Mucosa of stomach (tissue), 1 donor: Measurements from ENCODE around the gene MSS51.
A peak's percentile ranks its signal among the peaks of the same experiment; 100 is the strongest.

Experiments
- H3K27me3 ChIP-seq: one replicate; pipeline ENCODE4 v1.7.0; 2013; ENCODE audit warnings: mild to moderate bottlenecking, low read length; ENCODE audit not compliant: control insufficient read depth, insufficient read depth
- H3K36me3 ChIP-seq: one replicate; pipeline ENCODE4 v1.7.0; 2013; ENCODE audit warnings: low read length; ENCODE audit not compliant: control insufficient read depth, insufficient read depth
- H3K4me1 ChIP-seq: one replicate; pipeline ENCODE4 v1.7.0; 2013; ENCODE audit warnings: mild to moderate bottlenecking, low read length; ENCODE audit not compliant: control insufficient read depth, insufficient read depth
- H3K4me3 ChIP-seq: one replicate; pipeline ENCODE4 v1.7.0; 2013; ENCODE audit warnings: low read length
- H3K9ac ChIP-seq: one replicate; pipeline ENCODE4 v1.7.0; 2013; ENCODE audit warnings: mild to moderate bottlenecking, low read length, moderate library complexity
- H3K9me3 ChIP-seq: one replicate; pipeline ENCODE4 v1.7.0; 2013; ENCODE audit warnings: mild to moderate bottlenecking, low read length, moderate library complexity; ENCODE audit not compliant: control insufficient read depth
- donor health status: Pancreatic carcinoma.

MSS51 gene

GRCh38 chr10:73446926-73447325 lies 13.6 kb upstream of the MSS51 start:
- no peaks in the 10 kb centered on the region for H3K36me3 ChIP-seq
- H3K4me1 ChIP-seq = no peaks in the 10 kb centered on the region
- no peak overlapping the region for H3K4me3 ChIP-seq
- no peaks in the 10 kb centered on the region for H3K9me3 ChIP-seq
- H3K27me3 ChIP-seq = no peaks in the 10 kb centered on the region
- H3K9ac ChIP-seq = no peak overlapping the region

- H3K4me1 ChIP-seq = no peaks in the 10 kb centered on the region
- H3K27me3 ChIP-seq = no peaks in the 10 kb centered on the region
- H3K36me3 ChIP-seq = no peaks in the 10 kb centered on the region
- no peak overlapping the region for H3K9ac ChIP-seq
- no peaks in the 10 kb centered on the region for H3K9me3 ChIP-seq
- no peak overlapping the region for H3K4me3 ChIP-seq
These were observed 11.1 kb upstream of the MSS51 start for GRCh38 chr10:73444457-73444856.

GRCh38 chr10:73439605-73440312 lies 6.4 kb upstream of the MSS51 start:
- H3K9me3 ChIP-seq = no peaks in the 10 kb centered on the region
- H3K9ac ChIP-seq = no peak overlapping the region

GRCh38 chr10:73439055-73439454 lies 5.7 kb upstream of the MSS51 start:
- Histone ChIP-seq H3K9ac (no peak overlapping the region), H3K9me3 (no peaks in the 10 kb centered on the region), H3K4me3 (no peak overlapping the region), H3K4me1 (no peaks in the 10 kb centered on the region), H3K27me3 (no peaks in the 10 kb centered on the region), H3K36me3 (peaks cover 4% of the 10 kb centered on the region)

More at GRCh38 chr10:73439605-73440312, 6.4 kb upstream of the MSS51 start:
- H3K27me3 ChIP-seq = no peaks in the 10 kb centered on the region
- H3K4me1 ChIP-seq = no peaks in the 10 kb centered on the region
- peaks cover 4% of the 10 kb centered on the region for H3K36me3 ChIP-seq
- H3K4me3 ChIP-seq = no peak overlapping the region

GRCh38 chr10:73432646-73433537 lies 469 bp downstream of the MSS51 start:
- H3K27me3 ChIP-seq = no peaks in the 10 kb centered on the region
- peaks cover 2% of the 10 kb centered on the region for H3K36me3 ChIP-seq
- H3K9ac ChIP-seq = no peak overlapping the region
- H3K9me3 ChIP-seq = no peaks in the 10 kb centered on the region
- H3K4me1 ChIP-seq = no peaks in the 10 kb centered on the region
- H3K4me3 ChIP-seq = no peak overlapping the region

- Histone ChIP-seq H3K27me3 (no peaks in the 10 kb centered on the region), H3K9me3 (no peaks in the 10 kb centered on the region), H3K4me3 (no peak overlapping the region), H3K4me1 (no peaks in the 10 kb centered on the region), H3K36me3 (no peaks in the 10 kb centered on the region), H3K9ac (no peak overlapping the region)
These were observed 7.0 kb downstream of the MSS51 start for GRCh38 chr10:73426318-73426717.

- Histone ChIP-seq H3K36me3 (no peaks in the 10 kb centered on the region), H3K4me3 (no peak overlapping the region)
These were observed 8.9 kb downstream of the MSS51 start for GRCh38 chr10:73424478-73424877.

GRCh38 chr10:73423309-73423708 lies 10.1 kb downstream of the MSS51 start:
- no peak overlapping the region for H3K4me3 ChIP-seq
- H3K36me3 ChIP-seq = no peaks in the 10 kb centered on the region
- no peaks in the 10 kb centered on the region for H3K4me1 ChIP-seq
- H3K9me3 ChIP-seq = no peaks in the 10 kb centered on the region
- H3K9ac ChIP-seq = no peak overlapping the region
- H3K27me3 ChIP-seq = no peaks in the 10 kb centered on the region

More at GRCh38 chr10:73424478-73424877, 8.9 kb downstream of the MSS51 start:
- H3K9me3 ChIP-seq = no peaks in the 10 kb centered on the region
- H3K4me1 ChIP-seq = no peaks in the 10 kb centered on the region
- no peaks in the 10 kb centered on the region for H3K27me3 ChIP-seq
- no peak overlapping the region for H3K9ac ChIP-seq

GRCh38 chr10:73416571-73416970 lies 16.8 kb downstream of the MSS51 start:
- Histone ChIP-seq H3K4me1 (peaks cover 4% of the 10 kb centered on the region), H3K9me3 (no peaks in the 10 kb centered on the region), H3K36me3 (no peaks in the 10 kb centered on the region), H3K9ac (no peak overlapping the region), H3K4me3 (no peak overlapping the region), H3K27me3 (no peaks in the 10 kb centered on the region)

- H3K4me3 ChIP-seq = peak overlapping the region; percentile 87
- H3K36me3 ChIP-seq = no peaks in the 10 kb centered on the region
- H3K9ac ChIP-seq = peak overlapping the region; percentile 90
- no peaks in the 10 kb centered on the region for H3K9me3 ChIP-seq
- H3K4me1 ChIP-seq = peaks cover 4% of the 10 kb centered on the region
- no peaks in the 10 kb centered on the region for H3K27me3 ChIP-seq
These were observed 19.0 kb downstream of the MSS51 start for GRCh38 chr10:73414230-73414945.

GRCh38 chr10:73413528-73414229 lies 19.7 kb downstream of the MSS51 start, which contains the start of gene ANXA7:
Gene ANXA7, minus strand, starts transcription at chr10:73414058. Its CDS starts 13,202 bp downstream, at chr10:73400856.
- Histone ChIP-seq H3K4me1 (peaks cover 4% of the 10 kb centered on the region), H3K36me3 (no peaks in the 10 kb centered on the region)

More at GRCh38 chr10:73413528-73414229, 19.7 kb downstream of the MSS51 start, which contains the start of gene ANXA7:
- H3K9ac ChIP-seq = peak within 1 kb of the TSS; percentile 90
- H3K4me3 ChIP-seq = peak within 1 kb of the TSS; percentile 87
- H3K27me3 ChIP-seq = no peaks in the 10 kb centered on the region
- no peaks in the 10 kb centered on the region for H3K9me3 ChIP-seq
